ENCODE results near the gene FGD5.

FGD5 gene

DNA sequence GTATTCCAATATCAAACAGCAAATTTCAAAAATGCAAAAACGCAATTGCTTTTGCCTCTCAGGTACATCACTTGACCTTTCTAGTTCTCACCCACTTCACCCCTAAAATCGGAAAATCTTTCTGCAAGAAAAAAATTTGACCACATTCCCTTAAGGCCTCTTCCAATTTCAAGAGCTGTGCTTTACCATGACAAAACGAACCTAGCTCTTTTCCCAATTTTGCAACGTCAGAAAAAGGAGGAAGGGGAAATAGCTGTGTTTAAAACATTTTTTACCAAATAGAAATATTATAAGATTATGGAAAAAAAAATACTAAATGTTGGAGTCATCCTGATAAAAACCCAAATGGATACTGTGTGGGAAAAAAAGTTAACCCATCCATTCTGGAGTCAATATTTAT is 127.5 kb downstream of the FGD5 start:
- Histone ChIP-seq H3K27me3 (no peaks in the 10 kb centered on the region), H3K27ac (peak overlapping the region; percentile 100), H3K36me3 (peaks cover 27% of the 10 kb centered on the region), H3K4me3 (ENCODE audit: low read depth in 1 of 2, low read length in 1 of 2) (peak overlapping the region; percentile 89 to 94), H3K9me3 (no peaks in the 10 kb centered on the region), H3K4me1 (ENCODE audit: control insufficient read depth in 1 of 2, insufficient read depth in 1 of 2, low read depth in 1 of 2, low read length in 1 of 2) (peaks cover 32 to 40% of the 10 kb centered on the region in 2 experiments)
- TF ChIP-seq, protein P1, sequence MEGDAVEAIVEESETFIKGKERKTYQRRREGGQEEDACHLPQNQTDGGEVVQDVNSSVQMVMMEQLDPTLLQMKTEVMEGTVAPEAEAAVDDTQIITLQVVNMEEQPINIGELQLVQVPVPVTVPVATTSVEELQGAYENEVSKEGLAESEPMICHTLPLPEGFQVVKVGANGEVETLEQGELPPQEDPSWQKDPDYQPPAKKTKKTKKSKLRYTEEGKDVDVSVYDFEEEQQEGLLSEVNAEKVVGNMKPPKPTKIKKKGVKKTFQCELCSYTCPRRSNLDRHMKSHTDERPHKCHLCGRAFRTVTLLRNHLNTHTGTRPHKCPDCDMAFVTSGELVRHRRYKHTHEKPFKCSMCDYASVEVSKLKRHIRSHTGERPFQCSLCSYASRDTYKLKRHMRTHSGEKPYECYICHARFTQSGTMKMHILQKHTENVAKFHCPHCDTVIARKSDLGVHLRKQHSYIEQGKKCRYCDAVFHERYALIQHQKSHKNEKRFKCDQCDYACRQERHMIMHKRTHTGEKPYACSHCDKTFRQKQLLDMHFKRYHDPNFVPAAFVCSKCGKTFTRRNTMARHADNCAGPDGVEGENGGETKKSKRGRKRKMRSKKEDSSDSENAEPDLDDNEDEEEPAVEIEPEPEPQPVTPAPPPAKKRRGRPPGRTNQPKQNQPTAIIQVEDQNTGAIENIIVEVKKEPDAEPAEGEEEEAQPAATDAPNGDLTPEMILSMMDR (IDR thresholded peaks at IDR 0.05) = no peak

DNA sequence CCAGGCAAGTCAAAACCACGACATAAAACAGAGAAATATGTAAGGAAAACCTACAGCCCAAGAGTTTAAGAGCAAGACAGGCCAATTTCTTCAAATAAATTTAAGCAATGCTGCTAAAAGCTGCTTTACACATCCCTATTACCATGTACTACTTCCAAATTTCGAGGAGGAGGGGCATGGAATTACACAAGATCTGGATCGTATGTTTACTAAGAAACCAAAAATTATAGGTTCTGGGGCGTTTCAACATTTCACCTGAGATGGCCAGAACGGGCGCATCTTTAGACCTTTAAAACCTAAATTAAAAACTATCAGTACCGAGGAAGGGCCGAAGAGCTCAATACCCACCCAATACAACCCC is 128.0 kb downstream of the FGD5 start:
- H3K27ac ChIP-seq = peak overlapping the region; percentile 100
- peaks cover 27% of the 10 kb centered on the region for H3K36me3 ChIP-seq
- H3K27me3 ChIP-seq = no peaks in the 10 kb centered on the region
- peak overlapping the region; percentile 89 to 94 for H3K4me3 ChIP-seq (ENCODE audit: low read depth in 1 of 2, low read length in 1 of 2)
- H3K9me3 ChIP-seq = no peaks in the 10 kb centered on the region
- TF ChIP-seq, protein P1 (IDR thresholded peaks at IDR 0.05) = no peak
- H3K4me1 ChIP-seq (ENCODE audit: control insufficient read depth in 1 of 2, insufficient read depth in 1 of 2, low read depth in 1 of 2, low read length in 1 of 2) = peaks cover 32 to 40% of the 10 kb centered on the region in 2 experiments

DNA sequence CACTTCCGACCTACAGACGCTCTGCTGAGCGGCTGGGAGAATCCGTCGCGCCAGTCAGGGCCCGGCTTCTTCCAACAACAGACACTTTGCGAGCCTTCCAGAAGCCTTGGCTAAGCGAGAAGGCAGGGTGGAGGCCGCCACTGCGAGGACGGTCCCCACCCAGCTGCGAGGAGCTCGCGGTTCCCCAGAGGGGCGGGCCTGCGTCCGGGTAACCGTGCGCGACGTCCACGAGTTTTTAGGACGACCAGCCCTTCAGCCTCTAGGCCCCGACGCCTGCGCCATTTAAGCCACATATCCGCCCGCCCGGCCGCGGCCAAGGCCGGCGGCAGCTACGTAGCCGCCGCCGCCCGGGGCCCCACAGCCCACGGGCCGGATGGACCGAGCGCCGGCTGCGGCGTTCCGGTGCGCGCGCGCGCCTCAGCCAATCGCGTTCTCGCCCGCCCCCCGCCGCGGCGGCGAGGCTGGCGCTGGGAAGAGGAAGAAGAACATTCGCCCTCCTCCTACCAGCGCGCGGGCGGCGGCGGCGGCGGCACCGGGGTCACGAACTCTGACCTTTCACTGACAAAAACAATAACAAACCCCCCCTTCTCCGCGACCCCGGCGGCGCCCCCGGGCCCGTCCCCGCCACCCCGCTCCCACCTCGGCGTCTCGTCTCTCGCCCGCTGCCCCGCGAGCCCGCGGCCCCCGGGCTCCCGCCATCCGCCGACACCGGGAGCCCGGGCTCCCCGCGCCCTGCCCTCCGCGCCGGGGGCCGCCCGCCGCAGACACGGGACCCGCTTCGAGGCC is 128.5 kb downstream of the FGD5 start, which contains the start of gene NR2C2:
Gene NR2C2 (plus strand): TSS at position 484 of the 786 bp plus-strand sequence. CDS start 56,332 bp downstream, outside the sequence.
- peak within 1 kb of the TSS; percentile 89 to 94 for H3K4me3 ChIP-seq (ENCODE audit: low read depth in 1 of 2, low read length in 1 of 2)
- H3K36me3 ChIP-seq = peaks cover 25% of the 10 kb centered on the region
- H3K27me3 ChIP-seq = no peaks in the 10 kb centered on the region
- H3K4me1 ChIP-seq (ENCODE audit: control insufficient read depth in 1 of 2, insufficient read depth in 1 of 2, low read depth in 1 of 2, low read length in 1 of 2) = peaks cover 32 to 40% of the 10 kb centered on the region in 2 experiments
- no peaks in the 10 kb centered on the region for H3K9me3 ChIP-seq
- TF ChIP-seq, protein P1 (IDR thresholded peaks at IDR 0.05) = no peak
- peak within 1 kb of the TSS; percentile 100 for H3K27ac ChIP-seq

DNA sequence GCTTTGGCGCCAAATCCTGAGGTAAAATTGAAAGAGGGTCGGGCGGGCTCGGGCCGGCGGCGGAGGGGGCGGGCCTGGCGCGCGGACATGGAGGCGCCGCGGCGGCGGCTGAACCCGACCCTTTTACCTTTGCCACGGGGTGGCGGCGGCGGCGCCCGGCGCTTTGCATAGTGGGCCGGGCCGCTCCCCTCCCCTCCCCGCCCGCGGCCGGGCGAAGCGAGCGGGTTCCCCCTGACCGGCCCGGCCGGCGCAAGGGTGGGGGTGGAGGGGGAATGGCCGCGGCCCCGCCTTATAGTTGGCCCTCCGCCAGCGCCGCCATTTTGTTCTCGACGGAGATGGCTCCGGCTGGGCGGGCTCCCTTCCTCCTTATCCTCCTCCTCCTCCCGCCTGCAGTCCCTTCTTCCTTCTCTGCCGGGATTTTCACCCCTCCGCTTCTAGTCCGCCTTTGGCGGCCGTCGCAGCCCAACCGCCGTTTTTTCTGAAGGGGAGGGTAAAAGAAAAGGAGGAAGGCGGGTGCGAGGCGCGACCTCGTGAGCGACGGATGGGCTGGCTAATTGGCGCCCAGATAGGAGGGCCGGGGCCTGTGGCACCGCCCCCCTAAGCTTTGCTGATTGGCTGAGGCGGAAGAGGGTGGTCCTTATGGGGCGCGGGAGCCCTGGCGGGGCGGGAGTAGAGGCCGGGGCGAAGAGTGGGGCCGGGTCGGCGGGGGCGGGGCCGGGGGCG is 129.3 kb downstream of the FGD5 start:
- peaks cover 32 to 40% of the 10 kb centered on the region in 2 experiments for H3K4me1 ChIP-seq (ENCODE audit: control insufficient read depth in 1 of 2, insufficient read depth in 1 of 2, low read depth in 1 of 2, low read length in 1 of 2)
- TF ChIP-seq, protein P1 (IDR thresholded peaks at IDR 0.05) = peak; percentile 15
- H3K4me3 ChIP-seq (ENCODE audit: low read depth in 1 of 2, low read length in 1 of 2) = peak overlapping the region; percentile 89 to 94
- H3K36me3 ChIP-seq = peaks cover 22% of the 10 kb centered on the region
- no peaks in the 10 kb centered on the region for H3K27me3 ChIP-seq
- no peaks in the 10 kb centered on the region for H3K9me3 ChIP-seq
- H3K27ac ChIP-seq = peak overlapping the region; percentile 100

DNA sequence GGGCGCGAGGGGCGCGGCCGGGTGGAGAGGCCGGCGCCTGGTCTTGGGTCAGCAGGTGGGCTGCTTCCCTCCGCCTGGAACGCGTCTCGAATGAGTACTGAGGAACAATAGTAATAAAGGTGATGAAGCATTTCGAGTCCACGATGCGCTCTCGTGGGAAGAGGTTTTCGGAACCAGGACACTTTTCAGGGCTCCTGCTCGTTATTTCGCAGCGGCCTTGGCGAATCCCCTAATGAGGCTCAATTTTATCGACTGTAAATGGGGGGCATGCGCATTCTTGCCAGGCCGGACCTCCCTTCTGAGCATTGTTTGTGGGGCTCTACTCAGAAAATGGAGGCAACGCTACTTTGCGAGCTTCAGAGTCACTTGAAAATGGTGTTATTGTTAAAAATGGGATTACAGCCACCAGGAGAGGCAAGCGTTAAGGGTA is 129.9 kb downstream of the FGD5 start:
- TF ChIP-seq, protein P1 (IDR thresholded peaks at IDR 0.05) = no peak
- peaks cover 32 to 40% of the 10 kb centered on the region in 2 experiments for H3K4me1 ChIP-seq (ENCODE audit: control insufficient read depth in 1 of 2, insufficient read depth in 1 of 2, low read depth in 1 of 2, low read length in 1 of 2)
- peaks cover 17% of the 10 kb centered on the region for H3K36me3 ChIP-seq
- H3K27ac ChIP-seq = peak overlapping the region; percentile 100
- peak overlapping the region; percentile 89 to 94 for H3K4me3 ChIP-seq (ENCODE audit: low read depth in 1 of 2, low read length in 1 of 2)
- H3K27me3 ChIP-seq = no peaks in the 10 kb centered on the region
- H3K9me3 ChIP-seq = no peaks in the 10 kb centered on the region
